Measurements from ENCODE around the gene EAF1.
"Not testable (repeated sequence)": the region's sequence is repeated elsewhere in the genome, so short reads cannot be mapped to it uniquely, and the experiment has no call there.

EAF1 gene

GRCh38 chr3:15452156-15452555, 24.8 kb downstream of the EAF1 start:
- DNase-seq (ENCODE audit: low spot score), result no peak

- no peak for DNase-seq (ENCODE audit: low spot score)
These were observed 25.6 kb downstream of the EAF1 start for GRCh38 chr3:15452961-15453360.

- no peak for DNase-seq (ENCODE audit: low spot score)
These were observed 26.1 kb downstream of the EAF1 start for GRCh38 chr3:15453501-15453900.

- no peak for DNase-seq (ENCODE audit: low spot score)
These were observed 26.7 kb downstream of the EAF1 start for GRCh38 chr3:15453991-15454625.

GRCh38 chr3:15454965-15455364, 27.6 kb downstream of the EAF1 start:
- DNase-seq (ENCODE audit: low spot score), result no peak

GRCh38 chr3:15455756-15456155, 28.4 kb downstream of the EAF1 start:
- DNase-seq (ENCODE audit: low spot score), result no peak

- DNase-seq (ENCODE audit: low spot score), result no peak
These were observed 28.9 kb downstream of the EAF1 start for GRCh38 chr3:15456321-15456720.

- DNase-seq (ENCODE audit: low spot score), result not testable (repeated sequence)
These were observed 29.5 kb downstream of the EAF1 start for GRCh38 chr3:15456915-15457314.

GRCh38 chr3:15458212-15458780, 30.9 kb downstream of the EAF1 start:
- no peak for DNase-seq (ENCODE audit: low spot score)

GRCh38 chr3:15460891-15461531, 33.6 kb downstream of the EAF1 start:
- DNase-seq (ENCODE audit: low spot score), result no peak

- DNase-seq (ENCODE audit: low spot score), result no peak
These were observed 35.1 kb downstream of the EAF1 start for GRCh38 chr3:15462451-15462850.

- DNase-seq (ENCODE audit: low spot score), result no peak
These were observed 38.6 kb downstream of the EAF1 start for GRCh38 chr3:15465876-15466585.

GRCh38 chr3:15467227-15468181, 40.1 kb downstream of the EAF1 start:
- DNase-seq (ENCODE audit: low spot score), result no peak

GRCh38 chr3:15470261-15470660, 42.9 kb downstream of the EAF1 start:
- DNase-seq (ENCODE audit: low spot score), result no peak

GRCh38 chr3:15470849-15471248, 43.5 kb downstream of the EAF1 start:
- no peak for DNase-seq (ENCODE audit: low spot score)

- no peak for DNase-seq (ENCODE audit: low spot score)
These were observed 44.5 kb downstream of the EAF1 start for GRCh38 chr3:15471861-15472260.

- no peak for DNase-seq (ENCODE audit: low spot score)
These were observed 47.8 kb downstream of the EAF1 start for GRCh38 chr3:15475161-15475560.

GRCh38 chr3:15476378-15476777, 49.0 kb downstream of the EAF1 start:
- no peak for DNase-seq (ENCODE audit: low spot score)

GRCh38 chr3:15477951-15478639, 50.7 kb downstream of the EAF1 start:
- no peak for DNase-seq (ENCODE audit: low spot score)

- DNase-seq (ENCODE audit: low spot score), result no peak
These were observed 51.2 kb downstream of the EAF1 start for GRCh38 chr3:15478640-15478979.
